ENCODE measurements around the gene ANKRD44. TPM values are rescaled to one million over a fixed set of nuclear protein-coding genes. Genes with fewer than 3 reads are reported as not detected.

ANKRD44 gene
- total and polyA plus RNA-seq, 2 of the 8 experiments (the other 6 are each of a cell fraction or from before 2014, with no cell fraction given): 1.2 to 1.3 TPM

- no peak for TF ChIP-seq EP300 (IDR thresholded peaks at IDR 0.05; ENCODE audit: borderline replicate concordance in 1 of 2, low read depth in 2 of 2, low read length in 2 of 2)
These were observed 157.9 kb downstream of the ANKRD44 start (continued) for GRCh38 chr2:197152451-197153228.

All from H1 (cell line).